GM19328 (cell line): ENCODE data around the gene PDX1.
"Not testable (repeated sequence)": the region's sequence is repeated elsewhere in the genome, so short reads cannot be mapped to it uniquely, and the experiment has no call there.

Experiments used
- ATAC-seq: cut with Tn5 transposase; IDR thresholded peaks from one replicate; pipeline ENCODE4 v1.9.1; 2021; ENCODE audit warnings: mild to moderate bottlenecking, moderate library complexity; ENCODE audit not compliant: unreplicated experiment

PDX1 gene

GRCh38 chr13:27954406-27954851 lies 34.6 kb downstream of the PDX1 start:
- no peak for ATAC-seq

GRCh38 chr13:27955014-27955591 lies 35.3 kb downstream of the PDX1 start:
- no peak for ATAC-seq

GRCh38 chr13:27956576-27957300 lies 36.9 kb downstream of the PDX1 start:
- no peak for ATAC-seq

- ATAC-seq: no peak
These were observed 40.2 kb downstream of the PDX1 start for GRCh38 chr13:27959976-27960361.

GRCh38 chr13:27960362-27961226 lies 40.8 kb downstream of the PDX1 start:
- no peak for ATAC-seq

GRCh38 chr13:27961227-27962085 lies 41.7 kb downstream of the PDX1 start:
- no peak for ATAC-seq

GRCh38 chr13:27962128-27962841 lies 42.5 kb downstream of the PDX1 start:
- no peak for ATAC-seq

GRCh38 chr13:27962982-27963381 lies 43.2 kb downstream of the PDX1 start:
- ATAC-seq: no peak

- ATAC-seq: no peak
These were observed 43.7 kb downstream of the PDX1 start for GRCh38 chr13:27963491-27963890.

GRCh38 chr13:27964206-27964605 lies 44.4 kb downstream of the PDX1 start:
- ATAC-seq: not testable (repeated sequence)

GRCh38 chr13:27964741-27965323 lies 45.0 kb downstream of the PDX1 start:
- no peak for ATAC-seq

- no peak for ATAC-seq
These were observed 45.5 kb downstream of the PDX1 start for GRCh38 chr13:27965343-27965739.

- no peak for ATAC-seq
These were observed 46.2 kb downstream of the PDX1 start for GRCh38 chr13:27965740-27966640.

- ATAC-seq: no peak
These were observed 46.9 kb downstream of the PDX1 start for GRCh38 chr13:27966641-27967202.

- no peak for ATAC-seq
These were observed 47.5 kb downstream of the PDX1 start for GRCh38 chr13:27967203-27967735.

GRCh38 chr13:27967736-27968315 lies 48.0 kb downstream of the PDX1 start:
- ATAC-seq: no peak

GRCh38 chr13:27968316-27969081 lies 48.7 kb downstream of the PDX1 start:
- no peak for ATAC-seq
